NCI-H1694 (cell line): ENCODE measurements around the gene TOMM40L.
"Not testable (repeated sequence)": the region's sequence is repeated elsewhere in the genome, so short reads cannot be mapped to it uniquely, and the experiment has no call there.

Experiments
- DNase-seq: peaks from one replicate; lab custom pipeline; 2025; lab: John Stamatoyannopoulos, UW

The TOMM40L gene

DNA sequence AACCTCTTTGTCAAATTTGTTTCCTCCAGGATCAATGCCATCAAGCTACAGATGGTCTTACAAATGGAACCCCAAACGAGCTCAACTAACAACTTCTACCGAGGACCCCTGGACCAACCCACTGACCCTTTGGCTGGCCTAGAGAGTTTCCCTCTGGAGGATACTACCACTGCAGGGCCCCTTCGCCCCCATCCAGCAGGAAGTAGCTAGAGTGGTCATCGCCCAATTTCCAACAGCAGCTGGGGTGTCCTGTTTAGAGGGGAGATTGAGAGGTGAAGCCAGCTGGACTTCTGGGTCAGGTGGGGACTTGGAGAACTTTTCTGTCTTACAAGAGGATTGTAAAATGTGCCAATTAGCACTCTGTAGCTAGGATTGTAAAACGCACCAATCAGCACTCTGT is 31.2 kb downstream of the TOMM40L start:
- DNase-seq: not testable (repeated sequence)

DNA sequence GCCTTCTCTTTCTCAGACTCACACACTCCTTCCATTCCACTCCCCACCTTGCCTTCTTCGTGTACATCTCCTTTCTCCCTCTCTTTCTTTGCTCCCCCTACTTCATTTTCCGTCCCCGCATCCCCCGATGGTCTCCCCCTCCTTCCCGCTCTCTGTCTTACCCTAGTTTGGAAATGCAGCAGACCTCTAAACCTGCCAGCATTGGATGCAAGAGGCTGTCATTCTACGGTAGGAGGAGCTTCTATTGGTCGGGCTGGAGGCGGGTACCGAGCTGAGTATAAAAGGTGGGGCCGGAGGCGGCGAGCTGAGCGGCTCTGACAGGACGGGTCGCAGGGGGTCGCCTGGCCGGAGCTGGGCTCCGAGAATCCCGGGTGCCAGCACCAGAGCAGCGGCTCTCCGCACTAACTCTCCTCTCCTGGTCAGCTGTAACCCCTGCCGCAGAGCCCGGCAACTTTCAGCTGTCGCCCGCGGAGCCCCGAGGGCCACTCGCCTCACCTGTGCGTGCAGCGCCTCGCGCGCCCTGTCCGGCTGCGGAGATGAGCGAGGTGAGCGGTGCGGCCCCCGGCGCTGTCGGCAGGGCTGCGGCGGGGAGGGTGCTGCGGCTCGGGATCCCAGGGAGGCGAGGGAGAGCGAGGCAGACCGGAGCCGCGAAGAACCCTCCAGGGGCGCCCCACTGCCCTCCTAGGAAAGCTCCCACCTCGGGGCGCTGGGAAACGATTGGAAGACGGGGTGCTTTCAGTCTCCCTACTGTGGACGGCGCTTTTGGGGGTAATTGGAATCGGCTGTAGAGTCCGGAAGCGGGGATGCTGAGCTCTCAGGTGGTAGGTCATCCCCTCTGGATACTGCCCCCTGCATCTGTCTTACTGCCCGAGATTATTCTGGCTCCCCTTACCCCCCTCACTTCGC is 32.8 kb downstream of the TOMM40L start, which contains the start of gene PCP4L1:
PCP4L1 (plus strand) TSS at position 307 of the 906 bp plus-strand sequence; CDS start at position 537, 230 bp downstream.
- DNase-seq: peak; percentile 52

DNA sequence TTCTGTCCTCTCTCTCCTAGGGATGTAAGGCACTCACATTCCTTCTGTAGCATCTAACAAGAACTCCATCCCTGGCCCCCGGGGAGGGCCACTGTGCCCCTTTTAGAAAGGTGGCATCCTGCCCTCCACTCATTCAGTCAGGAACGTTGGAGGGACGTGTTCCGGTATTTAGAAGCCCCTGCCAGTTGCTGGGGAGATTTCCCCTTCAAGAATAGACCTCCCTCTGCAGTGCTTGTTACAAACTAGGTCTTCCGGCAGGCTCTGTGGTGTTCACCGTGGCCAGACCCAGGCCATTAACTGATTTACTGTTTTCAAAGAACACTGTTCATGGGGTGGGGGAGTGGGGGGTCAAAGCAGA is 33.5 kb downstream of the TOMM40L start:
- no peak for DNase-seq

DNA sequence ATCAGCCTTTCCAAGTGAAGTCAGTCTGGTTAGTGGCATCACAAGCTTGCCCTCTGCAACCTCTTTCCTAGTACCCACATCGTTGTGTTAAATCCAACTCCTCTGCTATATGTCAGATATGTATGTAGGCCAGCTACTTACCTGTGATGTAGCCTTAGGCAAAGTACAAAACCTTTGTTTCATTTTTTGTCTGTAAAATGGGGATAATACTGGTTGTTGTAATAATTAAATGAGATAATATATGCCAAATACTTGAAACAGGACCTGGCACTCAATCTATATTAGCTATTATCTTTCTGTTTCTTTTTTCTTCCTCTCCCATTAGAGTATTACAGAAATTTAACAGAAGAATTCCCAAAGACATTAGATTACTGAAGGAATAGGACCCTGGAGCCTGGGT is 33.9 kb downstream of the TOMM40L start:
- no peak for DNase-seq

GRCh38 chr1:161260376-161261260 is 34.8 kb downstream of the TOMM40L start:
- DNase-seq: no peak

DNA sequence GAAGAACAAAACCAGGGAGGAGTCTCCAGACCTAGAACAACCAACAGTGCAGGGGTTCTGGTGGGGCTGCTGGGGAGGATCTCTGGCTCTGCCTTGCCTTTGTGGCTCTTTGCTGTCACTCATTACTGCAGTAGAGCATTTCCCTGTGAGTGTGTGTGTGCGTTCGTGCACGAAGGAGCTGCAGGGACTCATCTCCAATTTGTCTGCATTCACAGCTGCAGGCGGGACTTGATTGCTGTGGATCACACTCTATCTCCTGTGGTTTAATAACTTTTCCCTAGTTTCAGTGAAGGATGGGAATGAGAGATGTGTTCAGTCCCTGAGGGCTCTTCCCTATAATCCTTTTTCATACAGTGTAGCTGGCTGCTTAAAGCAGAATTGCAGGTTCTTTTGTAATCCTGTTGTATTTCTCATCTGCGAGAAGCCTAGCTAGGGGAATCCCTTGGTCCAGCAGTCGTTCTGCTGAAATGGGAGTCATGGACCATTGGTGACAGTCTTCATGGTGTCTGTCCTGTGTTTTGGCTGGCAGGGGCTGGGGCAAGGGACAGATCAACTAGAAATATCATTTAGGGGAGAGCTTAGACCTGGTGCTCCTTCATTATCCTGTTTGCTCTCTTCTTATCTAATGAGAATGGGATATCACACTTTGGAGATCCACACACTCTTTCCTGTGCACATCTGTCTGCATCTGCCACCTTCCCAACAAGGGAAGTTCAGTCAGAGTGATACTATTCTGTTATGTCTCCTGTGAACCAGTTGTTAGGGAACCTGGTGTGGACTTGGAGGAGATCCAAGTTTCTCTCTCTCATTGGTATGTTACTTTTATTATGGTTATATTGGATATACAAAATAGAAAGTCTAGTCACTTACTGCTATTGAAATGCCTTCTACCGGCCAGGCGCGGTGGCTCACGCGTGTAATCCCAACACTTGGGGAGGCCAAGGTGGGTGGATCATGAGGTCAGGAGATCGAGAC is 35.7 kb downstream of the TOMM40L start:
- DNase-seq: no peak

GRCh38 chr1:161265305-161265704 is 39.4 kb downstream of the TOMM40L start:
- no peak for DNase-seq

- DNase-seq: no peak
Observed at GRCh38 chr1:161266202-161266601, 40.3 kb downstream of the TOMM40L start.

GRCh38 chr1:161266836-161267235 is 41.0 kb downstream of the TOMM40L start:
- no peak for DNase-seq

DNA sequence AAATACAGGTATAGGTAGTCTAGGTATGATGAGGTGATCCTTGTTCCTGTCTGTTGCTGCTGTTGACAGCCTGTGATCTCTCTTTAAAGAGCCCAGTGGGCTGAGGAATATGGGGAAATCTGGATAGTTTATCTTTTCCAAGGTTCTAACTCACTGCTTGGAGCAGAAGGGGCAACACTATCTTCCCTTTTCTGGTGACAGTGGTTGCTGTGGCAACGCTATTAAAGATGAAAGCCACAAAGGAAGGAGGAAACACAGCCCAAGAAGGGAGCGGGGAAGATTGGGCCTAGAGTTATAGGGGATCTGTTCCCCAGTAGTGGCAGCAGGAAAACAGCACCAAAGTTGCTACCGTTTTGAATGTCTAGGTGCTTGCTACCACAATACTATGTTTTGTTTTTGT is 41.5 kb downstream of the TOMM40L start:
- no peak for DNase-seq

GRCh38 chr1:161273402-161273801 is 47.5 kb downstream of the TOMM40L start:
- DNase-seq: no peak

DNA sequence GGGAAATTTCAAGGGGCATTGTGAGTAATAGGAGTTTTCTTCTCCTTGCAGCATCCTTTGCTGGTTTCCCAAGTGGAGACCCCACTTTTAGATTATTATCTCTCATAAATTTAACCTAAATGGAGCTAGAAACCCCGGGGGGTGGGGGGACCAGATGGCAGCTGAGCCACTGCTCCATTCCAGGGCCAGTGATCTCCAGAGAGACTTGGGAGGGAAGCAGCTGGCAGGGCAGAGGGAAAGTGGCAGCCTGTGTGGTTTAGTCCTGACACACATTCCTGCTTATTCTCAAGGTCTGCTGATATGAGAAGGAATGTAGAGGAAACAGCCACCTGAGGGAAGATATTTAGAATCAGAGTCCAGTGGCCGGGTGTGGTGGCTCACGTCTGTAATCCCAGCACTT is 49.0 kb downstream of the TOMM40L start:
- DNase-seq: peak; percentile 53
